Measurements from ENCODE around the gene KRTAP5-8. TPM values are rescaled to one million over a fixed set of nuclear protein-coding genes. Genes with fewer than 3 reads are reported as not detected.
"Not testable (repeated sequence)": the region's sequence is repeated elsewhere in the genome, so short reads cannot be mapped to it uniquely, and the experiment has no call there.

KRTAP5-8 gene, protein sequence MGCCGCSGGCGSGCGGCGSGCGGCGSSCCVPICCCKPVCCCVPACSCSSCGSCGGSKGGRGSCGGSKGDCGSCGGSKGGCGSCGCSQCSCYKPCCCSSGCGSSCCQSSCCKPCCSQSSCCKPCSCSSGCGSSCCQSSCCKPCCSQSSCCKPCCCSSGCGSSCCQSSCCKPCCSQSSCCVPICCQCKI
- under 1 TPM in 1 of 4 donors, not detected in 3; 0.82 TPM for total RNA-seq

DNA sequence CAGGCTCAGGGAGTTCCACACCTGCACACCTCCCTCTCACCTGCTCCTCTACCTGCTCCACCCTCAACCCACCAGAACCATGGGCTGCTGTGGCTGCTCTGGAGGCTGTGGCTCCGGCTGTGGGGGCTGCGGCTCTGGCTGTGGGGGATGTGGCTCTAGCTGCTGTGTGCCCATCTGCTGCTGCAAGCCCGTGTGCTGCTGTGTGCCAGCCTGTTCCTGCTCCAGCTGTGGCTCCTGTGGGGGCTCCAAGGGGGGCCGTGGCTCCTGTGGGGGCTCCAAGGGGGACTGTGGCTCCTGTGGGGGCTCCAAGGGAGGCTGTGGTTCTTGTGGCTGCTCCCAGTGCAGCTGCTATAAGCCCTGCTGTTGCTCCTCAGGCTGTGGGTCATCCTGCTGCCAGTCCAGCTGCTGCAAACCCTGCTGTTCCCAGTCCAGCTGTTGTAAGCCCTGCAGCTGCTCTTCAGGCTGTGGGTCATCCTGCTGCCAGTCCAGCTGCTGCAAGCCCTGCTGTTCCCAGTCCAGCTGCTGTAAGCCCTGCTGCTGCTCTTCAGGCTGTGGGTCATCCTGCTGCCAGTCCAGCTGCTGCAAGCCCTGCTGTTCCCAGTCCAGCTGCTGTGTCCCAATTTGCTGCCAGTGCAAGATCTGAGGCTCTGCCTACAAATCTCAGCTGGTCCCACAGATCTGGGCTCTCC, at the start of gene KRTAP5-8:
Gene KRTAP5-8, plus strand, starts transcription at position 49 of the 689 bp plus-strand sequence. Its CDS starts 31 bp downstream, at position 80.
- H3K27me3 ChIP-seq; H3K4me3 ChIP-seq; in situ Hi-C loops (cut with MboI; ENCODE audit: low sequenced_read_pairs in 4 of 4); H3K36me3 ChIP-seq; ATAC-seq; DNase-seq; H3K9me3 ChIP-seq; H3K27ac ChIP-seq; intact Hi-C loops (cut with DNase I; ENCODE audit: low total_unique reads); H3K4me1 ChIP-seq: not testable (repeated sequence)

DNA sequence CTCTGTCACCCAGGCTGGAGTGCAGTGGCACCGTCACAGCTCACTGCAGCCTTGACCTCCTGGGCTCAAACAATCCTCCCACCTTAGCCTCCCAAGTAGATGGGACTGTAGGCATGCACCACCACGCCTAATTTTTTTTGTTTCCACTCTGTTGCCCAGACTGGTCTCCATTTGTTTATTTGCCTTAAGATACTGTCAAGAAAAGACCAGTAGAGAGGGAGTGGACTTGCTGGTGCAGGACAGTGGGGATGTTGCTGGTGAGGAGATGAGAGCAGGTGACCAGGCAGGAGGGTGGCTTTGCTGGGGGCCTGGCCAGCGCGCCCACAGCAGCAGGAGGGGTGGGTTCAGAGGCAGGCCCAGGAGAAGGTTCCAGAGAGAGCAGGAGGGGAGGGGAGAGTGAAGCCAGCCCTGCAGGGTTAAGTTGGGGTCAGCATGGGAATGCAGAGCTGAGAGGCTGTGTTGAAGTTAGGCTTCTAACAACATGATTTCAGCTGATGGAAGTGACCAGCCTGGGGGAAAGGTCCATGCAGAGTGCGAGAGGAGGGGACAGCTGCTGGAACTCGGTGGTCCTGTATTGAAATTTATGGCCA, 49.0 kb upstream of the KRTAP5-8 start:
- H3K4me3 ChIP-seq = no peak overlapping the region
- H3K27ac ChIP-seq = no peak overlapping the region
- no peaks in the 10 kb centered on the region for H3K9me3 ChIP-seq
- H3K4me1 ChIP-seq = no peaks in the 10 kb centered on the region
- ATAC-seq (no peak), DNase-seq (no peak)
- in situ Hi-C loops (cut with MboI; ENCODE audit: low sequenced_read_pairs in 4 of 4) (no loop called here), intact Hi-C loops (cut with DNase I; ENCODE audit: low total_unique reads) (no loop called here)
- H3K27me3 ChIP-seq = no peaks in the 10 kb centered on the region
- H3K36me3 ChIP-seq = peaks cover 0 to 59% of the 10 kb centered on the region in 2 donors
- TF ChIP-seq, protein P1, sequence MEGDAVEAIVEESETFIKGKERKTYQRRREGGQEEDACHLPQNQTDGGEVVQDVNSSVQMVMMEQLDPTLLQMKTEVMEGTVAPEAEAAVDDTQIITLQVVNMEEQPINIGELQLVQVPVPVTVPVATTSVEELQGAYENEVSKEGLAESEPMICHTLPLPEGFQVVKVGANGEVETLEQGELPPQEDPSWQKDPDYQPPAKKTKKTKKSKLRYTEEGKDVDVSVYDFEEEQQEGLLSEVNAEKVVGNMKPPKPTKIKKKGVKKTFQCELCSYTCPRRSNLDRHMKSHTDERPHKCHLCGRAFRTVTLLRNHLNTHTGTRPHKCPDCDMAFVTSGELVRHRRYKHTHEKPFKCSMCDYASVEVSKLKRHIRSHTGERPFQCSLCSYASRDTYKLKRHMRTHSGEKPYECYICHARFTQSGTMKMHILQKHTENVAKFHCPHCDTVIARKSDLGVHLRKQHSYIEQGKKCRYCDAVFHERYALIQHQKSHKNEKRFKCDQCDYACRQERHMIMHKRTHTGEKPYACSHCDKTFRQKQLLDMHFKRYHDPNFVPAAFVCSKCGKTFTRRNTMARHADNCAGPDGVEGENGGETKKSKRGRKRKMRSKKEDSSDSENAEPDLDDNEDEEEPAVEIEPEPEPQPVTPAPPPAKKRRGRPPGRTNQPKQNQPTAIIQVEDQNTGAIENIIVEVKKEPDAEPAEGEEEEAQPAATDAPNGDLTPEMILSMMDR (IDR thresholded peaks at IDR 0.05 in 4 of 5, conservative IDR thresholded peaks at IDR 0.05 in 1 of 5) = no peak
- TF ChIP-seq POLR2A (IDR thresholded peaks at IDR 0.05) = no peak

DNA sequence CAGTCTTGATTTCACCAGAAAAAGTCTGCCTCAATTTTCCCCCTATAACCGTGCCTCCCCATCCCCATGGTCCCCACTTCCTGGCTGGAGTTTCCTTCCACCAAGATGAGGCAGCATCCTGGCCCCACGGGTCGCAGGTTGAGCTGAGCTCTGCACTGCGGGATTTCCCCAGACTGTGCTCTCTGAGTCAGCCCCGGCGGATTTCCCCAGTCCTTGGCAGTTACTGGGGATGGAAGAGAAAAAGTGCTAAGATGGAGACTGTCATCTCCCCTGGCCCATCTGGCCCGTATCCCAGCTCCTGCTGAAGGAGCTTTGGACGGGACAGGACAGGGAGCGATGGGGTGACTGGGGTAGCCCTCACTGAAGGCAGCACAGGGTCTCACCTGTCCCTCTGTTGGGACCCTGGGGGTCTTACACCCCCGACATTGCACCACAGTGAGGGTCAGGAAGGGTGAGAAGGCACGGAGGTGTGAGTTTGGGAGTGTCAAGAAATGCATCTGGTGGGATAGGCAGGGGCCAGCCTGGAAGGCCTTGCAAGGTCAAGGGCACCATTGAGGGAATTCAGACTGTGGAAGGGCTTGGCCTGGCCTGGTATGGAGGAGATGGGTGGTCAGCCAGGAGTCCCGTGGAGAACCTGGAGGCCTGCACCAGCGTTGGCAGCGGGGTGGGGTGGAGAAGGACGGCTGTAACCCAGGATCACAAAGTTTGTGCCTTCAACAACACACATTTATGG, 48.3 kb upstream of the KRTAP5-8 start:
- Histone ChIP-seq H3K4me1 (no peaks in the 10 kb centered on the region), H3K27me3 (no peaks in the 10 kb centered on the region), H3K27ac (no peak overlapping the region), H3K4me3 (no peak overlapping the region), H3K9me3 (no peaks in the 10 kb centered on the region), H3K36me3 (peaks cover 0 to 52% of the 10 kb centered on the region in 2 donors)
- no peak for ATAC-seq
- intact Hi-C loops (cut with DNase I; ENCODE audit: low total_unique reads) = no loop called here
- no peak for TF ChIP-seq POLR2A (IDR thresholded peaks at IDR 0.05)
- TF ChIP-seq, protein P1 (IDR thresholded peaks at IDR 0.05 in 4 of 5, conservative IDR thresholded peaks at IDR 0.05 in 1 of 5) = no peak
- DNase-seq = peak in 1 of 2 donors; percentile 1
- in situ Hi-C loops (cut with MboI; ENCODE audit: low sequenced_read_pairs in 4 of 4) = no loop called here

DNA sequence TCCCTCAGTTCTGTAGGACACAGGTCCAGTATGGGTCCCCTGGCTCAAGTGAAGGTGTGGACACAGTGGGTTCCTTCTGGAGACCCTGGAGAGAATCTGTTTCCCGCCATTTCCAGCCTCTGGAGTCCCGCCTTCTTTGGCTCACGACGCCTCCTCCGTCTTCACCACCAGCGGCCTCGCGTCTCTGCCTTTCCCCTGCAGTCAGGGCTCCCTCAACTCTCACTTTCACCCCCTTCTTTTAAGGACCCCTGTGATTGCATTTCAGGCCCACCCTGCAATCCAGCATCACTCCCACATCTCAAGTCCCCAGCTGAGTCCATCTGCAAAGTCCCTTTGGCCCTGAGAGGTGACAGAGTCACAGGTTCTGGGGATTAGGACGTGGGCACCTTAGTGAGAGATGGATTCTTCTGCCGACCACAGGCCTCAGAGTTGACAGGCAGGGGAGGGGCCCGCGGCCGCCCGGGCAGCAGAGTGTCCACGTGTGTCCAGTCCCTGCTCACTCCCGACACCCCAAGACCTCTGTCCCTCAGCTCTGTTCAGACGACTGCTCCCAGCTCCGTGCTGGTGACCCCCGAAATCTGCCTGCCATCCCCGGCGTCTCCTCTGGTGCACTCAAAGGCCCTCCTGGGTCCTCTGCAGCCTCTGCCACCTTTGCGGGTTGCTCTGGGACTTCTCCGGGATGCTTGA, 47.6 kb upstream of the KRTAP5-8 start:
- no peaks in the 10 kb centered on the region for H3K4me1 ChIP-seq
- no peak overlapping the region for H3K27ac ChIP-seq
- ATAC-seq (no peak), DNase-seq (peak in 1 of 2 donors; percentile 2)
- H3K4me3 ChIP-seq = no peak overlapping the region
- no peaks in the 10 kb centered on the region for H3K9me3 ChIP-seq
- intact Hi-C loops (cut with DNase I; ENCODE audit: low total_unique reads) = no loop called here
- peaks cover 0 to 50% of the 10 kb centered on the region in 2 donors for H3K36me3 ChIP-seq
- H3K27me3 ChIP-seq = no peaks in the 10 kb centered on the region
- TF ChIP-seq, protein P1 (IDR thresholded peaks at IDR 0.05 in 4 of 5, conservative IDR thresholded peaks at IDR 0.05 in 1 of 5) = no peak
- in situ Hi-C loops (cut with MboI; ENCODE audit: low sequenced_read_pairs in 4 of 4) = no loop called here

Measured in gastrocnemius medialis (tissue), 4 donors.